Measurements from ENCODE around the gene SORCS3.

The SORCS3 gene

GRCh38 chr10:104646146-104646545 is 5.1 kb downstream of the SORCS3 start:
- no peak for FAIRE-seq

GRCh38 chr10:104648421-104648820 is 7.3 kb downstream of the SORCS3 start:
- no peak for FAIRE-seq

- FAIRE-seq = no peak
These were observed 9.0 kb downstream of the SORCS3 start for GRCh38 chr10:104650072-104650471.

- no peak for FAIRE-seq
These were observed 9.7 kb downstream of the SORCS3 start for GRCh38 chr10:104650635-104651331.

- FAIRE-seq = no peak
These were observed 15.9 kb downstream of the SORCS3 start for GRCh38 chr10:104657036-104657435.

- FAIRE-seq = no peak
These were observed 16.4 kb downstream of the SORCS3 start for GRCh38 chr10:104657457-104657856.

GRCh38 chr10:104658067-104658466 is 17.0 kb downstream of the SORCS3 start:
- FAIRE-seq = no peak

- no peak for FAIRE-seq
These were observed 18.7 kb downstream of the SORCS3 start for GRCh38 chr10:104659809-104660208.

- FAIRE-seq = no peak
These were observed 22.0 kb downstream of the SORCS3 start for GRCh38 chr10:104663076-104663475.

- no peak for FAIRE-seq
These were observed 22.5 kb downstream of the SORCS3 start for GRCh38 chr10:104663563-104663962.

GRCh38 chr10:104664205-104664604 is 23.1 kb downstream of the SORCS3 start:
- FAIRE-seq = no peak

GRCh38 chr10:104665174-104665573 is 24.1 kb downstream of the SORCS3 start:
- no peak for FAIRE-seq

GRCh38 chr10:104666106-104666505 is 25.0 kb downstream of the SORCS3 start:
- FAIRE-seq = no peak

GRCh38 chr10:104676874-104677273 is 35.8 kb downstream of the SORCS3 start:
- FAIRE-seq = no peak

- no peak for FAIRE-seq
These were observed 37.6 kb downstream of the SORCS3 start for GRCh38 chr10:104678658-104679057.

- FAIRE-seq = no peak
These were observed 39.6 kb downstream of the SORCS3 start for GRCh38 chr10:104680467-104681401.

GRCh38 chr10:104681485-104681884 is 40.4 kb downstream of the SORCS3 start:
- FAIRE-seq = no peak

GRCh38 chr10:104683567-104683966 is 42.5 kb downstream of the SORCS3 start:
- FAIRE-seq = no peak

- FAIRE-seq = no peak
These were observed 45.7 kb downstream of the SORCS3 start for GRCh38 chr10:104686829-104687228.

GRCh38 chr10:104688251-104689042 is 47.4 kb downstream of the SORCS3 start:
- FAIRE-seq = no peak

GRCh38 chr10:104689105-104689504 is 48.0 kb downstream of the SORCS3 start:
- no peak for FAIRE-seq

- no peak for FAIRE-seq
These were observed 48.5 kb downstream of the SORCS3 start for GRCh38 chr10:104689547-104689946.

GRCh38 chr10:104690101-104690500 is 49.0 kb downstream of the SORCS3 start:
- no peak for FAIRE-seq

Data from G401.6 (cell line).